GM19372 (cell line): Measurements from ENCODE around the gene CDKAL1.

Experiments
- ATAC-seq: cut with Tn5 transposase; IDR thresholded peaks from one replicate; pipeline ENCODE4 v1.9.1; 2021; ENCODE audit warnings: mild to moderate bottlenecking, low read depth, moderate library complexity; ENCODE audit not compliant: unreplicated experiment

Gene CDKAL1

DNA sequence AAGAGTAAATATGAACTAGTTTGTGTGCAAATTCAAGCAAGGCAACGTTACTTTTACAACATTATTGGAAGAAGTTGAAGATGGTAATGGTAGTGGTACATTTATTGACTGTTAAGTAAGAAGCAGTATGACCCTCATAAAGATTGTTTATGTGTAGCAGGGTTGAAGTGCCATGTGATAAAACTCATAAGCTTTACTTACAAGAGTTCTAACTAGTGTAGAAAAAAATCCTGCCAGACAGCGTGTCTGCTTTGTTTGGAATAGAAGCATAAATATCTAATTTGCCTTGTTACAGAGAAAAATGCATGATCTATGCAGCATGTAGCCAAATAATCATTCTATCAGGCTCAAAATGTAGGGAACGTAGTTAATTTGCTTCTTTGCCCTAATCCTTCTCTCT, 608.5 kb downstream of the CDKAL1 start:
- no peak for ATAC-seq

DNA sequence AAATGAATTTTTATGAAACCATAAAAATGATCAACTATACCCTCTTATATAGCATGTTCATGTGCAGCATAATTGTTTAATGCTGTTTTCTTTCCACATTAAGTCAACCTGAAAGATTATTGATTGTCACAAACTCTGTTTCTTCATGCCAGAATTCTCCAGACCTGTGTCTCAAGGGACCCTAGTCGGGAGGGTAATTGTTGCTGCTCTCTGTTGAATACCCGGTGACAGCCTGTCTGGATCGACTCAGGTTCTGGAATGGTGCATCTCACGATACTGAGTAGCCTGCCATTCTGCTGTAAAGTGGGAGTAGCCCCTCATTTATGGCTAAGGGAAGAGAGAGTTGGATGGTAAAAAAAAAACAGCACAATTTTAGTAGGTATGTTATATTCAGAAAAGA, 609.4 kb downstream of the CDKAL1 start:
- no peak for ATAC-seq

- no peak for ATAC-seq
Measured at GRCh38 chr6:21144928-21145327, 610.7 kb downstream of the CDKAL1 start.

GRCh38 chr6:21147995-21148394, 613.7 kb downstream of the CDKAL1 start:
- ATAC-seq = no peak

DNA sequence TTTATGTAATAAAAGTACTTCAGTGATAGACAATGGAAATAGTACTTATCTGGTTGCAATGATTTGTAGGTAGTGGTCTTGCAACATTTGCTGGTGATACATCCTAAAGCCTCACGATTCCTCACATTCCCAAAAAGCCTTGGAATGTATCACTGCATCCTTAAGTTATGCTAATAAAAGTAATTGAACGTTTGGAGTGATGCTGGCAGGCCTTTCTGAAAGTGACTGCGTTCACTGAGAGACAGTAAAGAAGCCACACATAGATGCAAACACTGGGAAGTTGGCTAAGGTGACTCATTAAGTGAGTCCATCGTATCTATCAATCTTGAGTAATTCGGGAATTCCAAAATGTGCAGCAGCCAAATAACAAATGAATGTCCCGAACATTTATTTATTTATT, 615.2 kb downstream of the CDKAL1 start:
- ATAC-seq = no peak

DNA sequence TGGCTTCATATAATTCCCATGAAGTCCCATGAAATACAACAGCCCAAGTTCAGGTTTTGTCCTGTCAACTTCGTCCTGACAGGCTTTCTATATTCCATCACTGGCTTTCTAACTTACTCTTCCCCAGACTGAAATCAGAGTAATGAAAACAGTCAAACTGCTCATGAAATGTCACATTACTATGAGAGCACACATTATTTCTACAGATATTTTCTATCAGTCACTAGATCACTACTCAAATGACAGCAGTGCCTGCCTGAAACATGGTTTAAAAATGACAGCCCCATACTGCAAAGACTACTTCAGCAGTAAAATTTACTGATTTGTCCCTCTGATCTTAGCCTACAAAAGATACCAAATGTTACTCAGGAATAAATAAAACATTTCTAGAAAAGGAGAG, 616.4 kb downstream of the CDKAL1 start:
- no peak for ATAC-seq

GRCh38 chr6:21151119-21151518, 616.9 kb downstream of the CDKAL1 start:
- ATAC-seq = no peak

DNA sequence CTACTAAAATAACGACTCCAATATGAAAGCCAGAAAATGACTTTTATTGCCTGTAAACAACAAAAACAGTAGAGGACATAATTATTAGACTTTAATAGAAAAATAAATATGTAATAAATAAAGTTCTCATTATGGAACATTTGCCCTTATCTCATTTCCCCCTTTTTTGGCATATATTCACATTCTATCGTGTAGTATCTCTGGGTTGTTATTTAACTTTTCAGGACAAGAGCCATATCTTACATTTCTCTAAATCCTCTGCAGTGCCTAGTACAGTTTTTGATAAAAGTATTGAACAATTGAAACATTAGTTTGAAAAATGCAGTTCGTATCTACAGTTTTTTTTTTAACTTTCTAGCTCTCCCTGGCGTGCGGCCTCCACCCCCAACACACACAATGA, 617.3 kb downstream of the CDKAL1 start:
- no peak for ATAC-seq

DNA sequence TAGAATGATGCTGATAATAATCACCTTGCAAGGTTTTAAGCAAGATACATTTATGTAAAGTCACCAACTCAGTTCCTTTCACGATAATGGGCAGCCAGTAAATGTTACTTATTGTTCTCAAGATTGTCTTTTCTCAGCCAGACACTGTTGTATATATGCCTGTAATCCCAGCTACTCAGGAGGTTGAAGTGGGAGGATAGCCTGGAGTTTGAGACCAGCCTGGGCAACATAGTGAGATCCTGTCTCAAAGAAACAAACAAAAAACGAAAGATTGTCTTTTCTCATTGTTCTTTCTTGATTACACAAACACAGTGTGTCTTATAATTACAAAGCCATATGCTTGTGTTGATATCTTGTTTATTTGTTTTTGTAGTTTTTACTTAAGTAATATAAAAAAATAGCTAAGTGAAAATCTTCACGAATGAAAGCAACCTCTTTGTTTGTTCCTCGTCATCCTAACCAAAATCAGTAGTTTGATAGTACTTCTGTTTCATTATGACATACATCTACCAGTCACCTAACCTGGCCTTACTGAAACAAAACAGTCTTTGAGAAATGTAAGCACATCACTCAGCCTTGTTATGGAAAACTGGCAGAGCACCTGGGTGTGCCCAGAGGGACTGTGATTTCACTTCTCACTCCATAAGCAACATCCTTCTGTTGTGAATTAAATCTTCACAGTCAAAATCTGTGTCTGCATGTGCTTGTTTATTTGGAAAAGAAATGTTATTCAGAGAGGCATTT, 623.1 kb downstream of the CDKAL1 start:
- ATAC-seq = peak; percentile 64

GRCh38 chr6:21158149-21158548, 623.9 kb downstream of the CDKAL1 start:
- no peak for ATAC-seq

DNA sequence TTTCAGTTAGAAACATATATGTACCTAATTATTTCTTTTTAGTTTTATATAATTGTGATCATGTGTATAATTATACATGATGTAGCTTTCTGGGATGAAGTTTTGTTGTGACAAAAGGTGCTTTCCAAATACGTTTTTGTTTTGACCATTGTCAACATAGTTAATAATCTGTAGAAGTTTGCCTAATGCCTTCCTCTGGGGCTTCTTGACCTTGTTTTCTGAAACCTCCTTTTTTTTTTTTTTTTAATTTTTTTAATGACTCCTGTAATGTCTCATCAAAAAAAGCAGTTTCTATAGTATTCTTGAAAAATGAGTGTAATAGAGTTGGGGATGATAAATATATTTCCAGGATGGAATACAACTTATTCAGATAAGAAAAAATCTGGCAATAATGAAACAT, 624.6 kb downstream of the CDKAL1 start:
- ATAC-seq = peak; percentile 43

DNA sequence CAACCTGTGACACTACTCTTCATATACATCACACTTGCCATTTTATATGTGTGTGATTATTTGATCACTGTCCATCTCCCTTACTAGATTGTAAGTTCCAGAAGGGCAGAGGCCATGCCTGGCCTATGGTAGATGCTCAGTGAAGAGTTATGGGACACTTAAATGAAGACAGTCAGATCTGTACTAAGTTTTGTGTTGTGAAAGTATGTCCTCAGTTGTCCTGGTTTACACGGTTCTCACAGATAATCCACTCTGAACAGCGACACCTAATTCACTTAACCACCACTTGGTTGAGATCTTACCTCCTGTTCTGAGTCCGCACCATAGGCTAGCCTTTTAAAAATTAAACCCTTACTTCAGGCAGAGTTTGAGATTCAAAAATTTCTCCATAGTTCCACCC, 625.2 kb downstream of the CDKAL1 start:
- no peak for ATAC-seq

DNA sequence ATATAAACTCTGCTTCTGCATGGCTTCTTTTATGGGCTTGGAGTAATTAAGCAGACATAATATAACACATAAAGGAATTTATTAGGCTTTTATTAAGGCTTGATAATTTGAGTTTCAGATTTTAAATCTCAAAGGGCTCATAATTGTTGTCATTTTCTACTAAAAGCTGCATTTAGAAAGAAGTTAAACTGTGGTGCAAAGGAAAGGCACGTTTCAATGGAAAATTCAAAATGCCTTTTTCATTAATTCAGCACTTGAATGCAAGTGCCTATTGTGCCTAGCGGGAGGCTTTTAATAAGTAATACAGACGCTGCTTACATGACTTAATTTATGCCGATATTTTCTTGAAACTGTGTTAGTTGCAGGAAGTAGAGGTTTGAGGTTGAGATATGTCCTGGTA, 627.5 kb downstream of the CDKAL1 start:
- no peak for ATAC-seq

DNA sequence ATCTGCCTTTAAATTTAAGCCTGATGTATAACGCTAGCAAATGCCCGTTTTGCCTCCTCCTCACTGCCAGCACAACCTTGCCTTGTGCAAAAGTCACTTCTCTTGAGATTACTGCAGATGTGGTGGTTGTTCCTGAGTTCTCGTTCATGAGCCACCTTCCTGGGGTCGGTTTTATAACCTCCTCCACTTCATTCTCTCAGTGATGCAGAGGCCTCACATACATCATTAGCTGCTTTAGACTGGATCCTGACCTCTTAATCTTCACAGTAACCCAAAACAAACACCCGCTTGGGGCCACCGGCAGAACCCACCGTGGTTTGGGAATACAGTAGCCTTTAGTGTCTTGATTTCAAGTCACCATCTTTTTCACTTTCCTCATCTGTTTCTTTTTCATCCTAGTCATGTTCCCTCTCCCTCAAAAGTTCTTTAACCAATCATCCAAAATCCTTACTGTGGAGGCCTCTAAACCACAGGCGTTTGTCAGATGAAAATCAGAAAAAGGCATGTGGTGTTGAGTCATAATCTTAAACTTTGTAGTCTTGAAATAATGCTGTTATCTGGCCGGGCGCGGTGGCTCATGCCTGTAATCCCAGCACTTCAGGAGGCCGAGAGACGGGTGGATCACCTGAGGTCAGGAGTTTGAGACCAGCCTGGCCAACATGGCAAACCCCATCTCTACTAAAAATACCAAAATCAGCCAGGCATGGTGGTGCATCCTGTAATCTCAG, 629.0 kb downstream of the CDKAL1 start:
- no peak for ATAC-seq

DNA sequence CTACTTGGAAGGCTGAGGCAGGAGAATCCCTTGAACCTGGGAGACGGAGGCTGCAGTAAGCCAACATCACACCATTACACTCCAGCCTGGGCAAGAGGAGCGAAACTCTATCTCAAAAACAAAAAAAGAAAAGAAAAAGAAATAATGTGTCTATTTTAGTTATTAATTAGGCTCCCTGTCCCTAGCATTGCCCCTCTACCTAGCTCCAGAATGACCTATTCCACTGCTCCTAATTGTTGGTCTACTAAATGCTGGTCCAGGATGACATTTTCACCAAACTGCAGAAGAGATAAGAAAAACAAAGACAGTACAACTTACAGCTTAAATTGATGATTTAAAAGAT, 629.6 kb downstream of the CDKAL1 start:
- ATAC-seq = no peak

- peak; percentile 68 for ATAC-seq
Measured at GRCh38 chr6:21164768-21165326, 630.6 kb downstream of the CDKAL1 start.

DNA sequence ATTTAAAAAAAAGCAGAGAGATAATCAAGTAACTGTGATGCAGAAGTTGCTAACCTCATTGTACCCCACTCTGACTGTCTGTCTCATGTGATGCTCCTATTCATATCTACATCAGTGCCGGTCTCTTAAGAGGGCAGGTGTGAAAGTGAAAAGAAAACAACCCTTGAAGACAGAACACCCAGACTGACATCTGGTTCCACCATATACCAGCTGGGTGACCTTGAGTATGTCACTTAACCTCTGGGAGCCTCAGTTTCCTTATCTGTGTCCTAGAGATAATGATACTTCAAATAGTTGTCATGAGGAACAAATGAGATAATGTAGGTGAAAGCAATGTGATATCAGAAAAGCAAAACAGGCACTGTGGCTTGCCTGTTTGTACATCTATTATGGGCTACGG, 632.5 kb downstream of the CDKAL1 start:
- ATAC-seq = no peak

- no peak for ATAC-seq
Measured at GRCh38 chr6:21167790-21168189, 633.5 kb downstream of the CDKAL1 start.

DNA sequence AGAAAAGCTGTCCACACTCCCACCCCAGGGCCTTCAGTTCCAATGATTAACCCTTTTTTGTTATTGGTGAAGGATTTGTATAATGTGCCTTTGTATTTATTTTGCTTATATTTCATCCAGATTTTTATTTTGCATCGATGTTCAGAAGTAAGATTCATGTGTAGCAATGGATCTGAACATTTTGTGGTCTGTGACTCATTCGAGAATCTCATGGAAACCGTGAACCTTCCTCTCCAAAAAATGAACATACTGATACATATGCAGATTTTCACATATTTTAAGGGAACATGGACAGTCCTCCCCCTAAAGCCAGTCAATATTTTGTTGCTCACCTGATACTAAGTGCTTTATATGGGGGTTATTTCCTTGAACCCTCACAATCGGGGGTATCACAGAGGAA, 637.5 kb downstream of the CDKAL1 start:
- ATAC-seq = no peak

- ATAC-seq = no peak
Measured at GRCh38 chr6:21173031-21173430, 638.8 kb downstream of the CDKAL1 start.

- no peak for ATAC-seq
Measured at GRCh38 chr6:21173678-21174077, 639.4 kb downstream of the CDKAL1 start.

DNA sequence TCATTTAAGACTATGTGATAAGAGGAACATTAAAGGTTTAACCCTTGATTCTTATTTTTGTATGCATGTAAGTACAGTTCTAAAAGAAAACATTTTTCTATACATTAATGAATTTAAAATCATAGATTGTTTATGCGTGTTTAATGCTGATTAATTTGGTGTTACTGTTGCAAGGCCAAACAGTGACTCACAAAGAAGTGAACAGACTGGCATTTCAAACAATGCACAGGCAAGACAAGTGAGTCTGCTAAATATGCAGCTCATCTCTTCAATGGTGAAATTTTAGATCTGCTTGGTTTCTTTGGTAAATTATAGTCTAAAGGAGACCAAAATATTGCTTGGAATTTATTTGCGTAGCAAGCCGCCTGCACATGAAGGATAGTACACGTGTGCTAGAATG, 641.9 kb downstream of the CDKAL1 start:
- no peak for ATAC-seq
